ENCODE data around the gene GK. TPM values are rescaled to one million over a fixed set of nuclear protein-coding genes. Genes with fewer than 3 reads are reported as not detected.
A peak's percentile ranks its signal among the peaks of the same experiment; 100 is the strongest.
"Not testable (repeated sequence)": the region's sequence is repeated elsewhere in the genome, so short reads cannot be mapped to it uniquely, and the experiment has no call there.

The GK gene
- total RNA-seq, 1 donor = 5.8 TPM

GRCh38 chrX:30643313-30643821 is 9.9 kb upstream of the GK start:
- H3K9me3 ChIP-seq (ENCODE audit: low read depth, low read length) = no peaks in the 10 kb centered on the region
- TF ChIP-seq CTCF (IDR thresholded peaks at IDR 0.05; ENCODE audit: extremely low read depth, low read depth, low read length) = no peak
- H4K20me1 ChIP-seq (ENCODE audit: insufficient read depth, low read length) = no peaks in the 10 kb centered on the region
- no peaks in the 10 kb centered on the region for H3K79me2 ChIP-seq (ENCODE audit: insufficient read depth, low read length)
- H3K4me1 ChIP-seq (ENCODE audit: insufficient read depth, low read length) = no peaks in the 10 kb centered on the region
- H3K27ac ChIP-seq (ENCODE audit: low read depth, low read length) = no peak overlapping the region
- DNase-seq (ENCODE audit: insufficient read length, low spot score, missing footprints) = no peak
- H3K27me3 ChIP-seq (ENCODE audit: insufficient read depth, low read length) = no peaks in the 10 kb centered on the region
- H3K4me2 ChIP-seq (ENCODE audit: insufficient read depth, low read length) = no peak overlapping the region
- H2AFZ ChIP-seq (ENCODE audit: low read length) = no peak overlapping the region
- no peak overlapping the region for H3K4me3 ChIP-seq (ENCODE audit: insufficient read depth, low read length)
- H3K36me3 ChIP-seq (ENCODE audit: insufficient read depth, low read length) = no peaks in the 10 kb centered on the region

GRCh38 chrX:30649859-30650258 is 3.4 kb upstream of the GK start:
- Histone ChIP-seq H3K36me3 (ENCODE audit: insufficient read depth, low read length) (no peaks in the 10 kb centered on the region), H3K27me3 (ENCODE audit: insufficient read depth, low read length) (no peaks in the 10 kb centered on the region), H2AFZ (ENCODE audit: low read length) (no peak overlapping the region), H3K4me3 (ENCODE audit: insufficient read depth, low read length) (no peak overlapping the region), H3K9me3 (ENCODE audit: low read depth, low read length) (no peaks in the 10 kb centered on the region), H4K20me1 (ENCODE audit: insufficient read depth, low read length) (no peaks in the 10 kb centered on the region), H3K27ac (ENCODE audit: low read depth, low read length) (no peak overlapping the region), H3K79me2 (ENCODE audit: insufficient read depth, low read length) (no peaks in the 10 kb centered on the region), H3K4me2 (ENCODE audit: insufficient read depth, low read length) (no peak overlapping the region), H3K4me1 (ENCODE audit: insufficient read depth, low read length) (peaks cover 3% of the 10 kb centered on the region)
- DNase-seq (ENCODE audit: insufficient read length, low spot score, missing footprints) = no peak
- no peak for TF ChIP-seq CTCF (IDR thresholded peaks at IDR 0.05; ENCODE audit: extremely low read depth, low read depth, low read length)

GRCh38 chrX:30652527-30653414 is 452 bp upstream of the GK start:
- TF ChIP-seq CTCF (IDR thresholded peaks at IDR 0.05; ENCODE audit: extremely low read depth, low read depth, low read length) = no peak
- DNase-seq (ENCODE audit: insufficient read length, low spot score, missing footprints) = peak; percentile 90
- Histone ChIP-seq H3K27ac (ENCODE audit: low read depth, low read length) (peak overlapping the region; percentile 68), H3K27me3 (ENCODE audit: insufficient read depth, low read length) (no peaks in the 10 kb centered on the region), H2AFZ (ENCODE audit: low read length) (peak overlapping the region; percentile 91), H3K79me2 (ENCODE audit: insufficient read depth, low read length) (no peaks in the 10 kb centered on the region), H3K4me3 (ENCODE audit: insufficient read depth, low read length) (peak overlapping the region; percentile 81), H3K36me3 (ENCODE audit: insufficient read depth, low read length) (no peaks in the 10 kb centered on the region), H4K20me1 (ENCODE audit: insufficient read depth, low read length) (no peaks in the 10 kb centered on the region), H3K4me2 (ENCODE audit: insufficient read depth, low read length) (peak overlapping the region; percentile 85), H3K9me3 (ENCODE audit: low read depth, low read length) (no peaks in the 10 kb centered on the region), H3K4me1 (ENCODE audit: insufficient read depth, low read length) (peaks cover 6% of the 10 kb centered on the region)

- Histone ChIP-seq H2AFZ (ENCODE audit: low read length) (peak overlapping the region; percentile 82), H3K4me2 (ENCODE audit: insufficient read depth, low read length) (peak overlapping the region; percentile 81)
These were observed 1.2 kb downstream of the GK start for GRCh38 chrX:30654386-30654785.

More at GRCh38 chrX:30654386-30654785, 1.2 kb downstream of the GK start:
- H3K9me3 ChIP-seq (ENCODE audit: low read depth, low read length); H3K79me2 ChIP-seq (ENCODE audit: insufficient read depth, low read length); H3K36me3 ChIP-seq (ENCODE audit: insufficient read depth, low read length); H3K27me3 ChIP-seq (ENCODE audit: insufficient read depth, low read length); DNase-seq (ENCODE audit: insufficient read length, low spot score, missing footprints); H3K4me1 ChIP-seq (ENCODE audit: insufficient read depth, low read length); H4K20me1 ChIP-seq (ENCODE audit: insufficient read depth, low read length): not testable (repeated sequence)
- Histone ChIP-seq H3K27ac (ENCODE audit: low read depth, low read length) (peak overlapping the region; percentile 72), H3K4me3 (ENCODE audit: insufficient read depth, low read length) (peak overlapping the region; percentile 81)

Measured in osteoblast (primary cell).